H9 (cell line): ENCODE measurements around the gene OGDH. TPM values are rescaled to one million over a fixed set of nuclear protein-coding genes. Genes with fewer than 3 reads are reported as not detected.

ENCODE experiments used
- DNase-seq: peaks from one replicate; pipeline ENCODE4 v3.0.0-alpha.2; 2017
- H2AFZ ChIP-seq: one replicate; pipeline ENCODE4 v1.6.1; 2013; ENCODE audit warnings: mild to moderate bottlenecking, low read length, control low read depth, moderate library complexity
- H2AK5ac ChIP-seq: 2 replicates; pipeline ENCODE4 v1.6.1; 2013; ENCODE audit warnings: low read length, control low read depth, mixed read lengths; ENCODE audit not compliant: insufficient read length
- H2BK120ac ChIP-seq: one replicate; pipeline ENCODE4 v1.6.1; 2013; ENCODE audit warnings: low read depth, mild to moderate bottlenecking, low read length, control low read depth, inconsistent platforms; ENCODE audit not compliant: poor library complexity, severe bottlenecking
- H2BK12ac ChIP-seq: 2 replicates; pipeline ENCODE4 v1.6.1; 2013; ENCODE audit warnings: low read length, control low read depth, mixed read lengths, low read depth; ENCODE audit not compliant: insufficient read length
- H2BK15ac ChIP-seq: 2 replicates; pipeline ENCODE4 v1.6.1; 2013; ENCODE audit warnings: low read depth, low read length, control low read depth
- H2BK20ac ChIP-seq: one replicate; pipeline ENCODE4 v1.6.1; 2013; ENCODE audit warnings: low read depth, mild to moderate bottlenecking, low read length, control low read depth, inconsistent platforms; ENCODE audit not compliant: poor library complexity, severe bottlenecking
- H2BK5ac ChIP-seq: 2 replicates; pipeline ENCODE4 v1.6.1; 2013; ENCODE audit warnings: low read length, control low read depth, mixed read lengths; ENCODE audit not compliant: insufficient read length
- H3K14ac ChIP-seq: 2 replicates; pipeline ENCODE4 v1.6.1; 2013; ENCODE audit warnings: low read length, control low read depth; ENCODE audit not compliant: insufficient read depth
- H3K18ac ChIP-seq: 2 replicates; pipeline ENCODE4 v1.6.1; 2013; ENCODE audit warnings: low read depth, mild to moderate bottlenecking, mixed read lengths, low read length, control low read depth; ENCODE audit not compliant: insufficient read length
- H3K23ac ChIP-seq: 2 replicates; pipeline ENCODE4 v1.6.1; 2013; ENCODE audit warnings: low read length, control low read depth, mixed read lengths, low read depth; ENCODE audit not compliant: insufficient read length
- H3K23me2 ChIP-seq: 2 replicates; pipeline ENCODE4 v1.6.1; 2013; ENCODE audit warnings: low read depth, mild to moderate bottlenecking, mixed read lengths, low read length, control low read depth; ENCODE audit not compliant: insufficient read length, poor library complexity, severe bottlenecking
- H3K27ac ChIP-seq: 2 replicates; pipeline ENCODE4 v1.5.1; 2013; ENCODE audit warnings: low read length, control low read depth, mixed read lengths, low read depth; ENCODE audit not compliant: insufficient read length
- H3K27me3 ChIP-seq: 2 replicates; pipeline ENCODE4 v1.6.1; 2013; ENCODE audit warnings: low read length, control low read depth, inconsistent platforms; ENCODE audit not compliant: insufficient read depth
- H3K4ac ChIP-seq: 2 replicates; pipeline ENCODE4 v1.6.1; 2013; ENCODE audit warnings: low read depth, mild to moderate bottlenecking, control low read depth, inconsistent platforms, low read length, moderate library complexity
- H3K4me1 ChIP-seq: 2 replicates; pipeline ENCODE4 v1.6.1; 2013; ENCODE audit warnings: low read length, control low read depth, inconsistent platforms; ENCODE audit not compliant: insufficient read depth
- H3K4me2 ChIP-seq: 2 replicates; pipeline ENCODE4 v1.6.1; 2013; ENCODE audit warnings: low read length, control low read depth, mixed read lengths; ENCODE audit not compliant: insufficient read length, insufficient read depth
- H3K56ac ChIP-seq: 2 replicates; pipeline ENCODE4 v1.6.1; 2013; ENCODE audit warnings: low read depth, mild to moderate bottlenecking, mixed read lengths, low read length, control low read depth; ENCODE audit not compliant: insufficient read length
- H3K79me1 ChIP-seq: 2 replicates; pipeline ENCODE4 v1.6.1; 2013; ENCODE audit warnings: low read depth, mild to moderate bottlenecking, moderate library complexity, low read length, control low read depth, inconsistent platforms; ENCODE audit not compliant: insufficient read depth, poor library complexity, severe bottlenecking
- H3K79me2 ChIP-seq: 2 replicates; pipeline ENCODE4 v1.6.1; 2013; ENCODE audit warnings: low read length, control low read depth, inconsistent platforms; ENCODE audit not compliant: insufficient read depth
- H3K9ac ChIP-seq: 2 replicates; pipeline ENCODE4 v1.6.1; 2013; ENCODE audit warnings: low read length, control low read depth, mixed read lengths; ENCODE audit not compliant: insufficient read length; ENCODE audit errors: extremely low read depth
- H3K9me3 ChIP-seq: one replicate; pipeline ENCODE4 v1.6.1; 2013; ENCODE audit warnings: low read depth, low read length, inconsistent platforms; ENCODE audit not compliant: control insufficient read depth
- H3T11ph ChIP-seq: one replicate; pipeline ENCODE4 v1.6.1; 2013; ENCODE audit warnings: mild to moderate bottlenecking, low read length, control low read depth, inconsistent platforms
- H4K20me1 ChIP-seq: one replicate; pipeline ENCODE4 v1.6.1; 2013; ENCODE audit not compliant: control insufficient read depth, insufficient read length, insufficient read depth
- H4K5ac ChIP-seq: 2 replicates; pipeline ENCODE4 v1.6.1; 2013; ENCODE audit warnings: low read depth, mild to moderate bottlenecking, mixed read lengths, low read length, control low read depth; ENCODE audit not compliant: insufficient read length
- H4K8ac ChIP-seq: replicated peaks from 2 replicates; pipeline ENCODE4 v1.6.1; 2013; ENCODE audit warnings: low read length, control low read depth, mixed read lengths, low read depth; ENCODE audit not compliant: insufficient read length
- H4K91ac ChIP-seq: 2 replicates; pipeline ENCODE4 v1.6.1; 2013; ENCODE audit warnings: low read depth, mild to moderate bottlenecking, moderate library complexity, mixed read lengths, low read length, control low read depth; ENCODE audit not compliant: insufficient read length
- H3K27ac Mint-ChIP-seq, 3 experiments: 2 replicates in 2 of 3; 3 replicates in 1 of 3; pipeline ENCODE4 v1.8.0; 2020 to 2021; ENCODE audit warnings: mixed read lengths in 3 of 3, mild to moderate bottlenecking in 1 of 3, moderate library complexity in 1 of 3
- H3K27me3 Mint-ChIP-seq: 2 replicates; pipeline ENCODE4 v1.8.0; 2021; ENCODE audit warnings: low read depth, mild to moderate bottlenecking, moderate library complexity, mixed read lengths
- H3K36me3 Mint-ChIP-seq, 3 experiments: 2 replicates in 2 of 3; 3 replicates in 1 of 3; pipeline ENCODE4 v1.8.0; 2020 to 2021; ENCODE audit warnings: low read depth in 3 of 3, mixed read lengths in 3 of 3; ENCODE audit not compliant: insufficient read depth in 1 of 3
- H3K4me1 Mint-ChIP-seq, 2 experiments: 2 replicates each; pipeline ENCODE4 v1.8.0; 2020; ENCODE audit warnings: mixed read lengths in 2 of 2
- H3K4me3 Mint-ChIP-seq, 2 experiments: 2 replicates in 1 of 2; 3 replicates in 1 of 2; pipeline ENCODE4 v1.8.0; 2020 to 2021; ENCODE audit warnings: mild to moderate bottlenecking in 2 of 2, mixed read lengths in 2 of 2, moderate library complexity in 1 of 2
- H3K9me3 Mint-ChIP-seq, 2 experiments: 2 replicates in 1 of 2; 3 replicates in 1 of 2; pipeline ENCODE4 v1.8.0; 2020; ENCODE audit warnings: mild to moderate bottlenecking in 2 of 2, mixed read lengths in 2 of 2, moderate library complexity in 1 of 2
- CTCF ChIP-seq: fragments of 200-600 bp; sonication (generic); conservative IDR thresholded peaks from 3 replicates; pipeline ENCODE4 v1.8.0; 2021; ENCODE audit warnings: antibody characterized with exemption, mild to moderate bottlenecking
- WGBS: extraction: QIAGEN DNeasy Blood & Tissue Kit; methylation state at CpG from one replicate; pipeline ENCODE4 v1.1.7; 2013; ENCODE audit warnings: missing lambda C conversion rate, low lambda C conversion rate, mixed read lengths; ENCODE audit not compliant: insufficient read length; ENCODE audit errors: extremely low coverage; 5-methylcytosine and 5-hydroxymethylcytosine counted together
- total RNA-seq: library from RNA; stranded (reverse); gene quantifications from 2 replicates; pipeline ENCODE4 v1.2.1, GENCODE V29; 2021

OGDH gene
- total RNA-seq, 1 experiment from 2014 or later = 77.3 TPM

- no peaks in the 10 kb centered on the region for H3K9me3 Mint-ChIP-seq
- Histone ChIP-seq H3K9ac (no peak overlapping the region), H3K23me2 (no peaks in the 10 kb centered on the region), H4K20me1 (no peaks in the 10 kb centered on the region), H4K5ac (no peak overlapping the region), H3K23ac (no peak overlapping the region), H2AFZ (no peak overlapping the region), H2BK20ac (no peak overlapping the region), H3K56ac (no peak overlapping the region), H3K9me3 (no peaks in the 10 kb centered on the region), H3K79me1 (no peaks in the 10 kb centered on the region), H4K8ac (no peak overlapping the region), H3T11ph (no peak overlapping the region), H3K14ac (no peak overlapping the region), H3K4ac (no peak overlapping the region), H4K91ac (no peak overlapping the region), H3K27me3 (no peaks in the 10 kb centered on the region), H2BK5ac (no peak overlapping the region), H3K79me2 (no peaks in the 10 kb centered on the region), H3K4me2 (no peak overlapping the region), H2BK120ac (no peak overlapping the region), H3K4me1 (no peaks in the 10 kb centered on the region), H2AK5ac (no peak overlapping the region), H2BK15ac (no peak overlapping the region), H3K18ac (no peak overlapping the region), H2BK12ac (no peak overlapping the region), H3K27ac (no peak overlapping the region)
- H3K27ac Mint-ChIP-seq = no peak overlapping the region
- no peak for TF ChIP-seq CTCF
- no CpG with 5 or more reads among the region's 4 CpGs for WGBS
- H3K27me3 Mint-ChIP-seq = peaks cover 1% of the 10 kb centered on the region; the same call in 1 of the 2 replicates
- no peak for DNase-seq
- peaks cover 4 to 6% of the 10 kb centered on the region in 2 experiments; a peak in 3 of 4 replicates for H3K4me1 Mint-ChIP-seq
- H3K36me3 Mint-ChIP-seq = peaks cover 5 to 13% (median 6%) of the 10 kb centered on the region in 3 experiments
- H3K4me3 Mint-ChIP-seq = no peak overlapping the region
Observed at GRCh38 chr7:44559485-44559884, 46.9 kb upstream of the OGDH start.
